ENCODE measurements around the gene TSC22D2.

Gene TSC22D2

GRCh38 chr3:150504483-150504882 is 96.4 kb downstream of the TSC22D2 start:
- TF ChIP-seq, protein P1, sequence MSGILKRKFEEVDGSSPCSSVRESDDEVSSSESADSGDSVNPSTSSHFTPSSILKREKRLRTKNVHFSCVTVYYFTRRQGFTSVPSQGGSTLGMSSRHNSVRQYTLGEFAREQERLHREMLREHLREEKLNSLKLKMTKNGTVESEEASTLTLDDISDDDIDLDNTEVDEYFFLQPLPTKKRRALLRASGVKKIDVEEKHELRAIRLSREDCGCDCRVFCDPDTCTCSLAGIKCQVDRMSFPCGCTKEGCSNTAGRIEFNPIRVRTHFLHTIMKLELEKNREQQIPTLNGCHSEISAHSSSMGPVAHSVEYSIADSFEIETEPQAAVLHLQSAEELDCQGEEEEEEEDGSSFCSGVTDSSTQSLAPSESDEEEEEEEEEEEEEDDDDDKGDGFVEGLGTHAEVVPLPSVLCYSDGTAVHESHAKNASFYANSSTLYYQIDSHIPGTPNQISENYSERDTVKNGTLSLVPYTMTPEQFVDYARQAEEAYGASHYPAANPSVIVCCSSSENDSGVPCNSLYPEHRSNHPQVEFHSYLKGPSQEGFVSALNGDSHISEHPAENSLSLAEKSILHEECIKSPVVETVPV (CRISPR knock-in tag; IDR thresholded peaks at IDR 0.05): no peak
- no peak for TF ChIP-seq ZC3H10 (CRISPR knock-in tag; IDR thresholded peaks at IDR 0.05)
- no peak for TF ChIP-seq PATZ1 (CRISPR knock-in tag; IDR thresholded peaks at IDR 0.05; ENCODE audit: borderline replicate concordance)
- TF ChIP-seq CREB5 (CRISPR knock-in tag; IDR thresholded peaks at IDR 0.05; ENCODE audit: low read depth): no peak
- no peak for TF ChIP-seq OSR1 (CRISPR knock-in tag; IDR thresholded peaks at IDR 0.05)
- no peak for TF ChIP-seq CSDC2 (CRISPR knock-in tag; IDR thresholded peaks at IDR 0.05)
- TF ChIP-seq GLIS3 (CRISPR knock-in tag; IDR thresholded peaks at IDR 0.05): no peak
- no peak for TF ChIP-seq TCF4 (CRISPR knock-in tag; IDR thresholded peaks at IDR 0.05; ENCODE audit: borderline replicate concordance)
- no peak for TF ChIP-seq ZFP3 (CRISPR knock-in tag; IDR thresholded peaks at IDR 0.05)
- no peak for TF ChIP-seq ISL1 (CRISPR knock-in tag; IDR thresholded peaks at IDR 0.05)
- no peak for ATAC-seq

- no peak for ATAC-seq
- no peak for TF ChIP-seq POU6F1 (CRISPR knock-in tag; IDR thresholded peaks at IDR 0.05; ENCODE audit: borderline replicate concordance, low read depth)
- TF ChIP-seq TOX (CRISPR knock-in tag; IDR thresholded peaks at IDR 0.05; ENCODE audit: borderline replicate concordance): no peak
- TF ChIP-seq OSR1 (CRISPR knock-in tag; IDR thresholded peaks at IDR 0.05): no peak
- no peak for TF ChIP-seq ESRRG (CRISPR knock-in tag; IDR thresholded peaks at IDR 0.05)
- TF ChIP-seq, protein P1 (CRISPR knock-in tag; IDR thresholded peaks at IDR 0.05): no peak
- no peak for TF ChIP-seq ISL1 (CRISPR knock-in tag; IDR thresholded peaks at IDR 0.05)
- no peak for TF ChIP-seq ARNTL (CRISPR knock-in tag; IDR thresholded peaks at IDR 0.05; ENCODE audit: borderline replicate concordance, low read depth)
- TF ChIP-seq GLIS3 (CRISPR knock-in tag; IDR thresholded peaks at IDR 0.05): no peak
- no peak for TF ChIP-seq RARB (CRISPR knock-in tag; IDR thresholded peaks at IDR 0.05)
- TF ChIP-seq TCF4 (CRISPR knock-in tag; IDR thresholded peaks at IDR 0.05; ENCODE audit: borderline replicate concordance): no peak
- no peak for TF ChIP-seq CREB5 (CRISPR knock-in tag; IDR thresholded peaks at IDR 0.05; ENCODE audit: low read depth)
- no peak for TF ChIP-seq ZC3H10 (CRISPR knock-in tag; IDR thresholded peaks at IDR 0.05)
- no peak for TF ChIP-seq ZNF8 (CRISPR knock-in tag; IDR thresholded peaks at IDR 0.05)
- no peak for TF ChIP-seq PPARA (CRISPR knock-in tag; IDR thresholded peaks at IDR 0.05; ENCODE audit: borderline replicate concordance)
These were observed 100.3 kb downstream of the TSC22D2 start for GRCh38 chr3:150508401-150508800.

- ATAC-seq: no peak
- TF ChIP-seq ISL1 (CRISPR knock-in tag; IDR thresholded peaks at IDR 0.05): no peak
- TF ChIP-seq ZNF565 (CRISPR knock-in tag; conservative IDR thresholded peaks at IDR 0.05; ENCODE audit: low read depth): no peak
- no peak for TF ChIP-seq TSHZ2 (CRISPR knock-in tag; IDR thresholded peaks at IDR 0.05)
- TF ChIP-seq ZFP3 (CRISPR knock-in tag; IDR thresholded peaks at IDR 0.05): no peak
- TF ChIP-seq PPARA (CRISPR knock-in tag; IDR thresholded peaks at IDR 0.05; ENCODE audit: borderline replicate concordance): no peak
- no peak for TF ChIP-seq ESRRG (CRISPR knock-in tag; IDR thresholded peaks at IDR 0.05)
- TF ChIP-seq CREB5 (CRISPR knock-in tag; IDR thresholded peaks at IDR 0.05; ENCODE audit: low read depth): no peak
- TF ChIP-seq ZNF8 (CRISPR knock-in tag; IDR thresholded peaks at IDR 0.05): no peak
- no peak for TF ChIP-seq BACH2 (CRISPR knock-in tag; IDR thresholded peaks at IDR 0.05; ENCODE audit: borderline replicate concordance)
- TF ChIP-seq TCF4 (CRISPR knock-in tag; IDR thresholded peaks at IDR 0.05; ENCODE audit: borderline replicate concordance): no peak
- no peak for TF ChIP-seq GLIS3 (CRISPR knock-in tag; IDR thresholded peaks at IDR 0.05)
- no peak for TF ChIP-seq ZC3H10 (CRISPR knock-in tag; IDR thresholded peaks at IDR 0.05)
- no peak for TF ChIP-seq SNAI2 (CRISPR knock-in tag; IDR thresholded peaks at IDR 0.05)
These were observed 101.7 kb downstream of the TSC22D2 start for GRCh38 chr3:150509780-150510179.
